Measurements from ENCODE around the gene GPR158. TPM values are rescaled to one million over a fixed set of nuclear protein-coding genes. Genes with fewer than 3 reads are reported as not detected.

GPR158 gene
- total and polyA plus RNA-seq, 2 of the 8 experiments (the other 6 are each of a cell fraction or from before 2014, with no cell fraction given), result 0.14 to 0.78 TPM

GRCh38 chr10:25578061-25578460 is 403.3 kb downstream of the GPR158 start:
- CTCF ChIA-PET (ENCODE audit: partially characterized antibody), result interaction anchor here (0.6 to 1.4 kb wide), 2 partner anchors 11 to 1741 kb away, joined by 3 read pairs; no protein-coding TSS in a partner anchor
- H2BK12ac ChIP-seq (ENCODE audit: low read depth, low read length), result no peak overlapping the region

More at GRCh38 chr10:25578061-25578460, 403.3 kb downstream of the GPR158 start:
- Histone ChIP-seq H3K23me2 (ENCODE audit: low read depth, low read length) (no peaks in the 10 kb centered on the region), H3K4me1 (replicated peaks in 1 of 4; ENCODE audit: control insufficient read depth in 3 of 4, insufficient read depth in 4 of 4, low read length in 3 of 4) (no peaks in the 10 kb centered on the region), H4K5ac (ENCODE audit: insufficient read length, low read depth, low read length) (no peak overlapping the region), H4K91ac (replicated peaks; ENCODE audit: insufficient read length, low read length) (no peak overlapping the region), H4K8ac (ENCODE audit: extremely low read depth, insufficient read depth, low read length) (no peak overlapping the region), H3K4ac (replicated peaks; ENCODE audit: insufficient read length, low read depth, low read length) (no peak overlapping the region), H2BK15ac (ENCODE audit: low read length) (no peak overlapping the region), H3K9ac (replicated peaks in 1 of 4; ENCODE audit: extremely low read depth in 1 of 4, low read depth in 3 of 4, low read length in 3 of 4) (no peak overlapping the region), H3K4me2 (ENCODE audit: insufficient read depth in 1 of 2, low read depth in 2 of 2, low read length in 2 of 2) (no peak overlapping the region), H3K14ac (ENCODE audit: insufficient read length) (no peak overlapping the region), H3K79me1 (ENCODE audit: low read depth, low read length) (no peaks in the 10 kb centered on the region), H4K20me1 (replicated peaks in 1 of 2; ENCODE audit: control insufficient read depth in 1 of 2, insufficient read depth in 2 of 2, low read length in 2 of 2) (no peaks in the 10 kb centered on the region), H2BK5ac (ENCODE audit: low read depth, low read length) (no peak overlapping the region), H3K27ac (ENCODE audit: low read depth, low read length) (no peak overlapping the region), H3K56ac (replicated peaks; ENCODE audit: insufficient read length, low read depth, low read length) (no peak overlapping the region), H3K27me3 (replicated peaks in 1 of 4; ENCODE audit: control insufficient read depth in 3 of 4, extremely low read depth in 1 of 4, insufficient read depth in 3 of 4, low read length in 3 of 4) (peaks cover 0 to 1% (median 0%) of the 10 kb centered on the region in 4 experiments; a peak in 1 of 7 replicates), H2BK20ac (ENCODE audit: low read length) (no peak overlapping the region), H3K36me3 (ENCODE audit: control insufficient read depth in 2 of 4, insufficient read depth in 4 of 4, low read length in 3 of 4) (no peaks in the 10 kb centered on the region), H3K18ac (ENCODE audit: extremely low read depth, low read length) (no peak overlapping the region), H3K9me3 (ENCODE audit: insufficient read depth in 2 of 2, low read depth in 1 of 2, low read length in 1 of 2) (no peaks in the 10 kb centered on the region), H2BK120ac (replicated peaks; ENCODE audit: low read depth, low read length) (no peak overlapping the region), H3K23ac (ENCODE audit: insufficient read length) (no peak overlapping the region), H3K79me2 (ENCODE audit: control insufficient read depth in 1 of 2, insufficient read depth in 2 of 2, low read length in 2 of 2) (no peaks in the 10 kb centered on the region), H2AFZ (ENCODE audit: low read length) (no peak overlapping the region), H2AK5ac (ENCODE audit: low read depth, low read length) (no peak overlapping the region), H3K4me3 (ENCODE audit: extremely low read depth in 1 of 4, insufficient read depth in 2 of 4, low read depth in 3 of 4, low read length in 4 of 4) (no peak overlapping the region)
- POLR2A ChIA-PET (ENCODE audit: partially characterized antibody), result no interaction called here
- TF ChIP-seq E2F6 (IDR thresholded peaks at IDR 0.05), result no peak
- TF ChIP-seq ATF3 (IDR thresholded peaks at IDR 0.05; ENCODE audit: insufficient read depth, low read depth, low read length), result no peak
- DNase-seq (ENCODE audit: low read depth in 1 of 2, low spot score in 2 of 2) (no peak), FAIRE-seq (no peak)
- 95% methylated on average over 4 of the region's 4 CpGs; no CpG with 5 or more reads in 1 of the 2 experiments for WGBS, 2 experiments (ENCODE audit: extremely low coverage in 1 of 2, insufficient coverage in 1 of 2, insufficient read length in 1 of 2, insufficient replicate concordance in 2 of 2, low coverage in 1 of 2, low lambda C conversion rate in 2 of 2, missing lambda C conversion rate in 1 of 2)
